B cell (primary cell): ENCODE results near the gene MDK.

Source experiments
- CTCF ChIP-seq: fragments of 200-600 bp; IDR thresholded peaks from one replicate; pipeline ENCODE4 v1.8.0; 2022; ENCODE audit warnings: antibody characterized with exemption, mild to moderate bottlenecking
- EZH2 ChIP-seq: IDR thresholded peaks from 2 replicates; pipeline ENCODE4 v1.6.1; 2012; ENCODE audit warnings: borderline replicate concordance, low read depth, mild to moderate bottlenecking, moderate library complexity, low read length; ENCODE audit not compliant: insufficient read depth, poor library complexity, severe bottlenecking

GRCh38 chr11:46413760-46414465 is 32.4 kb downstream of the MDK start:
- TF ChIP-seq CTCF (no peak), EZH2 (no peak)
